Peyer's patch (tissue), 4 donors: ENCODE data around the gene RBBP8NL. TPM values are rescaled to one million over a fixed set of nuclear protein-coding genes. Genes with fewer than 3 reads are reported as not detected.

Experiments
- DNase-seq, 3 donors: peaks; one replicate each; pipeline ENCODE4 v3.0.0-alpha.2; 2017 to 2019
- H3K27ac ChIP-seq, 4 donors: fragments of 200-600 bp; sonication (generic); one replicate each; pipeline ENCODE4 v1.5.1; 2016 to 2019
- H3K27me3 ChIP-seq, 2 donors: fragments of 200-600 bp; sonication (generic); one replicate each; pipeline ENCODE4 v1.5.1; 2019
- H3K36me3 ChIP-seq, 3 donors: fragments of 200-600 bp; sonication (generic); one replicate each; pipeline ENCODE4 v1.5.1; 2016 to 2019
- H3K4me1 ChIP-seq, 4 donors: fragments of 200-600 bp; sonication (generic); one replicate each; pipeline ENCODE4 v1.5.1; 2016 to 2019
- H3K4me3 ChIP-seq, 4 donors: fragments of 200-600 bp; sonication (generic); 1 replicate in 3 of 4; 2 replicates in 1 of 4; pipeline ENCODE4 v1.5.1; 2016 to 2019; ENCODE audit warnings: mild to moderate bottlenecking in 1 of 4
- H3K9me3 ChIP-seq, 4 donors: fragments of 200-600 bp; sonication (generic); one replicate each; pipeline ENCODE4 v1.5.1; 2016 to 2019; ENCODE audit warnings: mild to moderate bottlenecking in 1 of 4
- POLR2A ChIP-seq, 2 donors: fragments of 450-650 bp; IDR thresholded peaks; one replicate each; pipeline ENCODE4 v1.5.1; 2017; ENCODE audit warnings: antibody characterized with exemption in 2 of 2, mild to moderate bottlenecking in 2 of 2, moderate library complexity in 2 of 2
- total RNA-seq, 4 donors: library from RNA; depleted of rRNA; stranded (reverse); fragments of >200 nt; gene quantifications; one replicate each; pipeline ENCODE4 v1.1.0, GENCODE V29; 2016
- TF ChIP-seq, protein P1 (sequence below), 6 experiments: fragments of 450-650 bp in 4 of 6; fragments of 200-600 bp in 2 of 6; sonication (generic) in 1 of 6; IDR thresholded peaks; one replicate each; pipeline ENCODE4 v1.5.1; 2017 to 2019; ENCODE audit warnings: antibody characterized with exemption in 6 of 6, mild to moderate bottlenecking in 3 of 6, moderate library complexity in 1 of 6

Gene RBBP8NL
- total RNA-seq, 4 donors from 2014 or later = 6.6 to 26.7 (median 13.4) TPM

- Histone ChIP-seq H3K4me3 (no peak overlapping the region), H3K27me3 (no peaks in the 10 kb centered on the region), H3K27ac (no peak overlapping the region), H3K36me3 (no peaks in the 10 kb centered on the region), H3K9me3 (no peaks in the 10 kb centered on the region), H3K4me1 (peaks cover 0 to 14% (median 0%) of the 10 kb centered on the region in 4 donors)
- TF ChIP-seq, protein P1, sequence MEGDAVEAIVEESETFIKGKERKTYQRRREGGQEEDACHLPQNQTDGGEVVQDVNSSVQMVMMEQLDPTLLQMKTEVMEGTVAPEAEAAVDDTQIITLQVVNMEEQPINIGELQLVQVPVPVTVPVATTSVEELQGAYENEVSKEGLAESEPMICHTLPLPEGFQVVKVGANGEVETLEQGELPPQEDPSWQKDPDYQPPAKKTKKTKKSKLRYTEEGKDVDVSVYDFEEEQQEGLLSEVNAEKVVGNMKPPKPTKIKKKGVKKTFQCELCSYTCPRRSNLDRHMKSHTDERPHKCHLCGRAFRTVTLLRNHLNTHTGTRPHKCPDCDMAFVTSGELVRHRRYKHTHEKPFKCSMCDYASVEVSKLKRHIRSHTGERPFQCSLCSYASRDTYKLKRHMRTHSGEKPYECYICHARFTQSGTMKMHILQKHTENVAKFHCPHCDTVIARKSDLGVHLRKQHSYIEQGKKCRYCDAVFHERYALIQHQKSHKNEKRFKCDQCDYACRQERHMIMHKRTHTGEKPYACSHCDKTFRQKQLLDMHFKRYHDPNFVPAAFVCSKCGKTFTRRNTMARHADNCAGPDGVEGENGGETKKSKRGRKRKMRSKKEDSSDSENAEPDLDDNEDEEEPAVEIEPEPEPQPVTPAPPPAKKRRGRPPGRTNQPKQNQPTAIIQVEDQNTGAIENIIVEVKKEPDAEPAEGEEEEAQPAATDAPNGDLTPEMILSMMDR (IDR thresholded peaks at IDR 0.05) = no peak
- TF ChIP-seq POLR2A (IDR thresholded peaks at IDR 0.05) = no peak
- DNase-seq = no peak
Observed at GRCh38 chr20:62437496-62437895, 10.2 kb upstream of the RBBP8NL start.

DNA sequence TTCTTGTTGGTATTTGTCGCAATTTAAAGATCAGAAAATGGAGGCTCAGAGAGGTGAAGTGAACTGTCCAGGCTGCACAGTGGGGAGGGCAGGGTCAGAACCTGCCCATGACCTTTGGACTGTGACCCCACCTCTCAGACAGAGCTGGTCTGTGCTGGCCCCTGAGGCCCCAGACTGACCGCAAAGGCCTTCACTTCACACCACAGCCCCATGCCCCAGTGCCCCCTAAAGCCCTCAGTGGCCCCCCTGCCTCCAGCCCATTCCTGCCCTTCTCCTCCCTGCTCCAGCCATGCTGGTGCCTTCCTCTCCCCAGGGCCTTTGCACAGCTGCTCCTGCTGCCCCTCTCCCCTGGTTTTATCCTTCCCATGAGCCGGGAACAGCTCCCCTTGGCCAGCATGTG lies 9.4 kb upstream of the RBBP8NL start:
- TF ChIP-seq, protein P1 (IDR thresholded peaks at IDR 0.05) = no peak
- TF ChIP-seq POLR2A (IDR thresholded peaks at IDR 0.05) = no peak
- peaks cover 0 to 14% (median 0%) of the 10 kb centered on the region in 4 donors for H3K4me1 ChIP-seq
- H3K27ac ChIP-seq = no peak overlapping the region
- H3K36me3 ChIP-seq = no peaks in the 10 kb centered on the region
- no peaks in the 10 kb centered on the region for H3K9me3 ChIP-seq
- H3K4me3 ChIP-seq = no peak overlapping the region
- H3K27me3 ChIP-seq = no peaks in the 10 kb centered on the region
- no peak for DNase-seq

DNA sequence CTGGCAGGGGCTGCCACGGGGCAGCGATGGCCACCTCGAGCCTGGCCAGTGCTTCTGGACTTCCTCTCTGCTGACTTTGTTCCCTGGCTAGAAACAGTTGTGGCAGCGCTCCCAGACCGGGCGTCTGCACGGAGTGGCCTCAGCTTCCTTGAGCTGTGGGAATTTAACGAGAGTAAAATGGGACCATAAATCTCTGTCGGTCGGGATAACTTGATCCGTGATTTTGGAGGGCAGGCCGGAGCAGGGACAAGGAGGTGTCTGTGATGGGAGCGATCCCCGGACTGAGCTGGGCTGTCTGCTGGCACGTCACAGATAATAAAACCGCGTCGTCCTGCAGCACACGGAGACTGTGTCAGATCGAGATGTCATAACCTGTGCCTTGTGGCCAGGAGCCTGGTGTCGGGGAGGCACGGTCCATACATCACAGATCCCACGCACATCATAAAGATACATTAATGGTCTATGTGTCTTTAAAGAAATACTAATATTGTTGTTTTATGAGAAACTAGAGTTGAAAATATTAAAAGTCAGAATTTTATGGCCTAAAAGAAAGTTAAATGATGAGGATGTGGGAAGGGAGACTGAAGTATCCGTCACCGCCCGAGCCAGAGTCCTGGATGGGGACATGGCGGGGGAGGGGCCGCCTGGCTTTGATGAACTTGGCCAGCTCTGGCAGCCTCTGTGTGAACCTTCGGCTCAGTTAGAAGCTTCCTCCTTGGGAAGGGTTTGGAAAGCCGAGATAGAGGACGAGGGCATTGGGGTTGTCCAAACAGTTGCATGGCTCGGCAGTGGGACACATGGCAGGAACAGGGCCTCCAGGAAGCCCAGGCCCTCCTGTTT lies 6.5 kb upstream of the RBBP8NL start:
- no peaks in the 10 kb centered on the region for H3K9me3 ChIP-seq
- H3K4me3 ChIP-seq = no peak overlapping the region
- DNase-seq = no peak
- no peaks in the 10 kb centered on the region for H3K36me3 ChIP-seq
- H3K27me3 ChIP-seq = no peaks in the 10 kb centered on the region
- H3K27ac ChIP-seq = no peak overlapping the region
- no peak for TF ChIP-seq POLR2A (IDR thresholded peaks at IDR 0.05)
- TF ChIP-seq, protein P1 (IDR thresholded peaks at IDR 0.05) = no peak
- H3K4me1 ChIP-seq = peaks cover 0 to 30% (median 0%) of the 10 kb centered on the region in 4 donors

DNA sequence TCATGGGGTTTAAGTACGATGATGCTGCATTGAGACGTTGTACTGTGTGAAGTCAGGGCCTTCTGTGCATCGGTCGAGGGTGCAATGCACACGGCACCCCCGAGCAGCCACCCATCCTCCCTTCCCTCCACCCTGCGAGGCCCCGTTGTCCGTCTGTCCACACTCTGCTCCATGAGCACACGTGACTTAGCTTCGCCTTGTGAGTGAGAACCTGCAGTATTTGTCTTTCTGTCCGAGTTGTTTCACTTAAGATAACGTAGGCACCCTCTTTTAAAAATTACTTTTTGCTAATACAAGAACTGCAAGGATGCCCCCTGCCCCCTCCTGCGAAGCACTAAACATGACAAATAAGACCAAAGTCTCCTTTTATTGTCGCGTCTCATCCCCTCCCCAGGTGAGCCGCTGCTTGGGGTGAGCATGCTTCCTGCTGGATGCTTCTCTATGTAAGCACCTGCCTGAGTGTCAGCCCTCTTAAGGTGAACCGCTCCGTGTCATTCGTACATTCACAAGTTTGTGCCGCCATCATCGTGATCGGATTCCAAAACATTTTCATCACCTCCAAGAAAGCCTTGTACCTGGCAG lies 3.6 kb upstream of the RBBP8NL start:
- Histone ChIP-seq H3K4me1 (peaks cover 0 to 52% (median 3%) of the 10 kb centered on the region in 4 donors), H3K9me3 (no peaks in the 10 kb centered on the region), H3K27me3 (no peaks in the 10 kb centered on the region), H3K27ac (no peak overlapping the region), H3K36me3 (no peaks in the 10 kb centered on the region), H3K4me3 (no peak overlapping the region)
- TF ChIP-seq, protein P1 (IDR thresholded peaks at IDR 0.05) = no peak
- no peak for TF ChIP-seq POLR2A (IDR thresholded peaks at IDR 0.05)
- DNase-seq = peak in 1 of 3 donors; percentile 60

DNA sequence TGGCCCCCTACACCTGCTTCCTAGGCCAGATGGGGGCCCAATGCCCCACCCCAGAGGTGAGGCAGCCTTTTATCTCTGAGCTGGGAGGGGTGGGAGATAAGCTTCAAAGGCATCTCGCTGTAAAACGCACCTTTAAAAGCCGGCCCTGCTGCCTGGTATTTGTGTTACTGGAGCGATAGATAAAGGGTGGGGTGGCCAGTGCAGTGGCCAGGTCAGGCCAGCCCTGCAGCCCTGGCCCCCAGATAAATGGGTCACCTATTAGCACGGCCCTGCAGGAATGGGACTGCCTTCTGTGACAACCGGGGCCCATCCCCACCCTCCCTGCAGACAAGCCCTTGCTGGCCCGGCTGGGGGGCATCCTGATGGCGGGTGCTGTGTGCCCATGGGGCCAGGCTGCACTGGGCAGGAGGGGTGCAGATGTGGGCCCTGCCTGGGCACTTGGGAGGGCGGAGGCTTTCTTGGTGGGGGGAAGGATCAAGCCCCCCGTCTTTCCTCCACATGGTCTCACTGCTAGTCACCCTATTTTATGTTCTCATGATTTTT lies 3.0 kb upstream of the RBBP8NL start:
- no peak for TF ChIP-seq POLR2A (IDR thresholded peaks at IDR 0.05)
- TF ChIP-seq, protein P1 (IDR thresholded peaks at IDR 0.05) = no peak
- H3K27me3 ChIP-seq = no peaks in the 10 kb centered on the region
- no peaks in the 10 kb centered on the region for H3K9me3 ChIP-seq
- no peak overlapping the region for H3K4me3 ChIP-seq
- peaks cover 0 to 52% (median 3%) of the 10 kb centered on the region in 4 donors for H3K4me1 ChIP-seq
- H3K36me3 ChIP-seq = no peaks in the 10 kb centered on the region
- DNase-seq = no peak
- H3K27ac ChIP-seq = no peak overlapping the region
